Upper lobe of right lung (tissue), 1 donor: ENCODE results near the gene PLEKHA1. TPM values are rescaled to one million over a fixed set of nuclear protein-coding genes. Genes with fewer than 3 reads are reported as not detected.

Source experiments
- ATAC-seq: fragments of 200-7000 bp; cut with Tn5 transposase; one replicate; pipeline ENCODE4 v1.9.1; 2020; ENCODE audit warnings: mild to moderate bottlenecking, moderate library complexity
- DNase-seq: peaks from one replicate; pipeline ENCODE4 v3.0.0-alpha.2; 2020
- H3K27ac ChIP-seq: fragments of 200-600 bp; one replicate; pipeline ENCODE4 v1.8.0; 2022
- H3K27me3 ChIP-seq: fragments of 200-600 bp; one replicate; pipeline ENCODE4 v1.8.0; 2022; ENCODE audit warnings: mild to moderate bottlenecking
- H3K36me3 ChIP-seq: fragments of 200-600 bp; one replicate; pipeline ENCODE4 v1.8.0; 2022
- H3K4me1 ChIP-seq: fragments of 200-600 bp; one replicate; pipeline ENCODE4 v1.8.0; 2022
- H3K4me3 ChIP-seq: fragments of 200-600 bp; one replicate; pipeline ENCODE4 v1.8.0; 2022; ENCODE audit warnings: mild to moderate bottlenecking
- H3K9me3 ChIP-seq: fragments of 200-600 bp; one replicate; pipeline ENCODE4 v1.8.0; 2022
- CTCF ChIP-seq: fragments of 200-600 bp; IDR thresholded peaks from one replicate; pipeline ENCODE4 v1.8.0; 2022; ENCODE audit warnings: antibody characterized with exemption
- intact Hi-C: fragments of 100-400 bp; cut with DNase I; formaldehyde crosslinking; loops from one replicate; pipeline ENCODE4 v1.11.0; 2022
- total RNA-seq: library from RNA; stranded (reverse); fragmentation: NEBNext Ultra II Directional; extraction: Animal tissue kit (Norgen Biotek cat#: 25700); gene quantifications from one replicate; pipeline ENCODE4 v1.2.1, GENCODE V29; 2021
- donor health status: DM: no; HTN: yes; CAD: no; lungs with severe emphysema.

Gene PLEKHA1
- total RNA-seq, 1 donor from 2014 or later, result 59.9 TPM

GRCh38 chr10:122473116-122473515 is 98.6 kb downstream of the PLEKHA1 start:
- no peaks in the 10 kb centered on the region for H3K36me3 ChIP-seq
- TF ChIP-seq CTCF, result no peak
- DNase-seq (no peak), ATAC-seq (no peak)
- no peaks in the 10 kb centered on the region for H3K27me3 ChIP-seq
- H3K27ac ChIP-seq, result no peak overlapping the region
- H3K4me1 ChIP-seq, result peaks cover 40% of the 10 kb centered on the region
- intact Hi-C loops, result no loop called here
- no peak overlapping the region for H3K4me3 ChIP-seq
- no peaks in the 10 kb centered on the region for H3K9me3 ChIP-seq

- ATAC-seq (peak; percentile 29), DNase-seq (no peak)
- Histone ChIP-seq H3K36me3 (no peaks in the 10 kb centered on the region), H3K27me3 (no peaks in the 10 kb centered on the region), H3K27ac (no peak overlapping the region), H3K4me3 (no peak overlapping the region), H3K9me3 (no peaks in the 10 kb centered on the region), H3K4me1 (peaks cover 33% of the 10 kb centered on the region)
- intact Hi-C loops, result no loop called here
- TF ChIP-seq CTCF, result no peak
Observed at GRCh38 chr10:122474131-122474818, 99.8 kb downstream of the PLEKHA1 start.

GRCh38 chr10:122475100-122475499 is 100.6 kb downstream of the PLEKHA1 start:
- no peaks in the 10 kb centered on the region for H3K27me3 ChIP-seq
- DNase-seq (no peak), ATAC-seq (peak; percentile 53)
- H3K4me1 ChIP-seq, result peaks cover 29% of the 10 kb centered on the region
- TF ChIP-seq CTCF, result no peak
- no peaks in the 10 kb centered on the region for H3K36me3 ChIP-seq
- intact Hi-C loops, result no loop called here
- H3K27ac ChIP-seq, result no peak overlapping the region
- no peaks in the 10 kb centered on the region for H3K9me3 ChIP-seq
- no peak overlapping the region for H3K4me3 ChIP-seq

- intact Hi-C loops, result no loop called here
- H3K9me3 ChIP-seq, result no peaks in the 10 kb centered on the region
- H3K4me1 ChIP-seq, result peaks cover 29% of the 10 kb centered on the region
- ATAC-seq, result no peak
- no peak for DNase-seq
- H3K36me3 ChIP-seq, result no peaks in the 10 kb centered on the region
- H3K27ac ChIP-seq, result no peak overlapping the region
- H3K4me3 ChIP-seq, result no peak overlapping the region
- TF ChIP-seq CTCF, result no peak
- H3K27me3 ChIP-seq, result no peaks in the 10 kb centered on the region
Observed at GRCh38 chr10:122475591-122476332, 101.3 kb downstream of the PLEKHA1 start.

- no peaks in the 10 kb centered on the region for H3K27me3 ChIP-seq
- intact Hi-C loops, result no loop called here
- H3K36me3 ChIP-seq, result no peaks in the 10 kb centered on the region
- no peak overlapping the region for H3K27ac ChIP-seq
- H3K9me3 ChIP-seq, result no peaks in the 10 kb centered on the region
- ATAC-seq (no peak), DNase-seq (no peak)
- no peak for TF ChIP-seq CTCF
- H3K4me3 ChIP-seq, result no peak overlapping the region
- H3K4me1 ChIP-seq, result peaks cover 29% of the 10 kb centered on the region
Observed at GRCh38 chr10:122476333-122476695, 101.8 kb downstream of the PLEKHA1 start.
